Astrocyte (in vitro differentiated cells and primary cell): ENCODE results near the gene FILIP1L. TPM values are rescaled to one million over a fixed set of nuclear protein-coding genes. Genes with fewer than 3 reads are reported as not detected.

Source experiments
- DNase-seq: peaks from one replicate; pipeline ENCODE4 v3.0.0-alpha.2; 2010; ENCODE audit warnings: low read depth
- FAIRE-seq: peaks from 2 replicates; lab custom pipeline; 2011; peaks lifted over from hg19 to GRCh38; lab: Jason Lieb, UNC
- H2AFZ ChIP-seq: 2 replicates; pipeline ENCODE4 v1.6.0; 2012; ENCODE audit warnings: low read depth, low read length, inconsistent platforms
- H3K27ac ChIP-seq: 2 replicates; pipeline ENCODE4 v1.5.1; 2011; ENCODE audit warnings: low read depth, low read length, inconsistent platforms
- H3K27me3 ChIP-seq: 2 replicates; pipeline ENCODE4 v1.6.0; 2011; ENCODE audit warnings: low read length, inconsistent platforms; ENCODE audit not compliant: insufficient read depth
- H3K36me3 ChIP-seq: 2 replicates; pipeline ENCODE4 v1.5.1; 2011; ENCODE audit warnings: low read length, inconsistent platforms; ENCODE audit not compliant: insufficient read depth
- H3K4me1 ChIP-seq: 2 replicates; pipeline ENCODE4 v1.5.1; 2011; ENCODE audit warnings: low read length, inconsistent platforms; ENCODE audit not compliant: insufficient read depth
- H3K4me2 ChIP-seq: 2 replicates; pipeline ENCODE4 v1.6.0; 2012; ENCODE audit warnings: low read length, inconsistent platforms
- H3K4me3 ChIP-seq: 2 replicates; pipeline ENCODE4 v1.5.1; 2011; ENCODE audit warnings: low read depth, mild to moderate bottlenecking, low read length, inconsistent platforms; ENCODE audit not compliant: insufficient read depth
- H3K79me2 ChIP-seq: 2 replicates; pipeline ENCODE4 v1.6.0; 2012; ENCODE audit warnings: mild to moderate bottlenecking, low read length, inconsistent platforms; ENCODE audit not compliant: insufficient read depth
- H3K9ac ChIP-seq: 2 replicates; pipeline ENCODE4 v1.6.0; 2012; ENCODE audit warnings: mild to moderate bottlenecking, low read length, inconsistent platforms
- H3K9me3 ChIP-seq: 2 replicates; pipeline ENCODE4 v1.5.1; 2012; ENCODE audit warnings: low read depth, mild to moderate bottlenecking, low read length, inconsistent platforms; ENCODE audit not compliant: insufficient read depth
- H4K20me1 ChIP-seq: 2 replicates; pipeline ENCODE4 v1.6.0; 2012; ENCODE audit warnings: low read length, inconsistent platforms; ENCODE audit not compliant: insufficient read depth
- H3K27ac Mint-ChIP-seq: one replicate; pipeline ENCODE4 v1.8.0; 2021; ENCODE audit warnings: mild to moderate bottlenecking, mixed read lengths; ENCODE audit not compliant: unreplicated experiment
- H3K27me3 Mint-ChIP-seq: one replicate; pipeline ENCODE4 v1.8.0; 2021; ENCODE audit warnings: low read depth, mixed read lengths; ENCODE audit not compliant: unreplicated experiment
- H3K36me3 Mint-ChIP-seq: one replicate; pipeline ENCODE4 v1.8.0; 2021; ENCODE audit warnings: low read depth, mixed read lengths; ENCODE audit not compliant: unreplicated experiment
- H3K4me1 Mint-ChIP-seq: one replicate; pipeline ENCODE4 v1.8.0; 2021; ENCODE audit warnings: low read depth, mixed read lengths; ENCODE audit not compliant: unreplicated experiment
- H3K4me3 Mint-ChIP-seq: one replicate; pipeline ENCODE4 v1.8.0; 2021; ENCODE audit warnings: mild to moderate bottlenecking, moderate library complexity, mixed read lengths; ENCODE audit not compliant: unreplicated experiment
- H3K9me3 Mint-ChIP-seq: one replicate; pipeline ENCODE4 v1.8.0; 2021; ENCODE audit warnings: mild to moderate bottlenecking, mixed read lengths; ENCODE audit not compliant: unreplicated experiment
- EZH2 ChIP-seq: IDR thresholded peaks from 2 replicates; pipeline ENCODE4 v1.6.1; 2012; ENCODE audit warnings: mild to moderate bottlenecking, low read length, inconsistent platforms; ENCODE audit not compliant: insufficient read depth
- total RNA-seq: library from RNA; stranded (reverse); gene quantifications from 2 replicates; pipeline ENCODE4 v1.2.1, GENCODE V29; 2021
- TF ChIP-seq, protein P1 (sequence below): IDR thresholded peaks from 2 replicates; pipeline ENCODE4 v1.5.1; 2011; ENCODE audit warnings: low read depth, mild to moderate bottlenecking, inconsistent platforms, low read length, moderate library complexity; ENCODE audit not compliant: insufficient read depth

The FILIP1L gene
- total RNA-seq, 1 donor from 2014 or later, result 209 TPM

- H3K27me3 Mint-ChIP-seq, result peaks cover 10% of the 10 kb centered on the region
- no peak for FAIRE-seq
- H3K4me3 ChIP-seq, result no peak overlapping the region
- no peaks in the 10 kb centered on the region for H3K36me3 ChIP-seq
- H3K9me3 ChIP-seq, result no peaks in the 10 kb centered on the region
- no peak overlapping the region for H3K9ac ChIP-seq
- H3K4me2 ChIP-seq, result no peak overlapping the region
- no peak overlapping the region for H2AFZ ChIP-seq
- TF ChIP-seq EZH2, result no peak
- TF ChIP-seq, protein P1, sequence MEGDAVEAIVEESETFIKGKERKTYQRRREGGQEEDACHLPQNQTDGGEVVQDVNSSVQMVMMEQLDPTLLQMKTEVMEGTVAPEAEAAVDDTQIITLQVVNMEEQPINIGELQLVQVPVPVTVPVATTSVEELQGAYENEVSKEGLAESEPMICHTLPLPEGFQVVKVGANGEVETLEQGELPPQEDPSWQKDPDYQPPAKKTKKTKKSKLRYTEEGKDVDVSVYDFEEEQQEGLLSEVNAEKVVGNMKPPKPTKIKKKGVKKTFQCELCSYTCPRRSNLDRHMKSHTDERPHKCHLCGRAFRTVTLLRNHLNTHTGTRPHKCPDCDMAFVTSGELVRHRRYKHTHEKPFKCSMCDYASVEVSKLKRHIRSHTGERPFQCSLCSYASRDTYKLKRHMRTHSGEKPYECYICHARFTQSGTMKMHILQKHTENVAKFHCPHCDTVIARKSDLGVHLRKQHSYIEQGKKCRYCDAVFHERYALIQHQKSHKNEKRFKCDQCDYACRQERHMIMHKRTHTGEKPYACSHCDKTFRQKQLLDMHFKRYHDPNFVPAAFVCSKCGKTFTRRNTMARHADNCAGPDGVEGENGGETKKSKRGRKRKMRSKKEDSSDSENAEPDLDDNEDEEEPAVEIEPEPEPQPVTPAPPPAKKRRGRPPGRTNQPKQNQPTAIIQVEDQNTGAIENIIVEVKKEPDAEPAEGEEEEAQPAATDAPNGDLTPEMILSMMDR, result no peak
- no peaks in the 10 kb centered on the region for H3K79me2 ChIP-seq
- no peak for DNase-seq
- no peak overlapping the region for H3K4me3 Mint-ChIP-seq
- H3K4me1 Mint-ChIP-seq, result no peaks in the 10 kb centered on the region
- H3K27ac ChIP-seq, result no peak overlapping the region
- no peaks in the 10 kb centered on the region for H3K27me3 ChIP-seq
- no peaks in the 10 kb centered on the region for H3K4me1 ChIP-seq
- peaks cover 3% of the 10 kb centered on the region for H3K9me3 Mint-ChIP-seq
- H3K36me3 Mint-ChIP-seq, result peaks cover 4% of the 10 kb centered on the region
- H4K20me1 ChIP-seq, result no peaks in the 10 kb centered on the region
- H3K27ac Mint-ChIP-seq, result no peak overlapping the region
Observed at GRCh38 chr3:99810403-99810802, 303.9 kb downstream of the FILIP1L start.

DNA sequence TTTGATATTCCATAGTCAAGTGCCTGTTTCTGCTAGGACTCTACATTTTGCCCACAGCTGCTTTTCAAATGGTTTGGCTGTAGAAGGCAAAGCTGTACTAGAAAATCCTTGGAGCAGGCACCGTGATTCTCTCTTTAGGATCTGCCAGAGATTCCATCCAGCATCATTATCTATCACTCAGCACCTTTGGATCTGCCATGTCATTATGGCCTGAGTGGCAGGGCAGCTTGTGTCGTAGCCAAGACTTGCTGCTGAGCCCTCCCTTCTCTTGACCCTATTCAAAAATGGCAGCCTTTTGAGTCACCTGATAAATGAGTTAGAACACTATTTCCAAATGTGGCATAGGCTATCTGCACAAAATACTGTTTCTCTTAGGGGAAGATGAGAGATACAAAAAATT is 304.7 kb downstream of the FILIP1L start:
- no peak overlapping the region for H3K4me3 ChIP-seq
- H3K27me3 ChIP-seq, result no peaks in the 10 kb centered on the region
- peaks cover 4% of the 10 kb centered on the region for H3K36me3 Mint-ChIP-seq
- H3K27me3 Mint-ChIP-seq, result peaks cover 10% of the 10 kb centered on the region
- no peak overlapping the region for H2AFZ ChIP-seq
- no peaks in the 10 kb centered on the region for H3K4me1 Mint-ChIP-seq
- no peak overlapping the region for H3K9ac ChIP-seq
- no peaks in the 10 kb centered on the region for H4K20me1 ChIP-seq
- H3K9me3 Mint-ChIP-seq, result peaks cover 6% of the 10 kb centered on the region
- no peak overlapping the region for H3K4me2 ChIP-seq
- peaks cover 8% of the 10 kb centered on the region for H3K9me3 ChIP-seq
- H3K36me3 ChIP-seq, result no peaks in the 10 kb centered on the region
- no peaks in the 10 kb centered on the region for H3K4me1 ChIP-seq
- H3K27ac ChIP-seq, result no peak overlapping the region
- no peak overlapping the region for H3K27ac Mint-ChIP-seq
- DNase-seq, result no peak
- no peaks in the 10 kb centered on the region for H3K79me2 ChIP-seq
- H3K4me3 Mint-ChIP-seq, result no peak overlapping the region
- FAIRE-seq, result no peak
- TF ChIP-seq EZH2, result no peak
- TF ChIP-seq, protein P1, result no peak

DNA sequence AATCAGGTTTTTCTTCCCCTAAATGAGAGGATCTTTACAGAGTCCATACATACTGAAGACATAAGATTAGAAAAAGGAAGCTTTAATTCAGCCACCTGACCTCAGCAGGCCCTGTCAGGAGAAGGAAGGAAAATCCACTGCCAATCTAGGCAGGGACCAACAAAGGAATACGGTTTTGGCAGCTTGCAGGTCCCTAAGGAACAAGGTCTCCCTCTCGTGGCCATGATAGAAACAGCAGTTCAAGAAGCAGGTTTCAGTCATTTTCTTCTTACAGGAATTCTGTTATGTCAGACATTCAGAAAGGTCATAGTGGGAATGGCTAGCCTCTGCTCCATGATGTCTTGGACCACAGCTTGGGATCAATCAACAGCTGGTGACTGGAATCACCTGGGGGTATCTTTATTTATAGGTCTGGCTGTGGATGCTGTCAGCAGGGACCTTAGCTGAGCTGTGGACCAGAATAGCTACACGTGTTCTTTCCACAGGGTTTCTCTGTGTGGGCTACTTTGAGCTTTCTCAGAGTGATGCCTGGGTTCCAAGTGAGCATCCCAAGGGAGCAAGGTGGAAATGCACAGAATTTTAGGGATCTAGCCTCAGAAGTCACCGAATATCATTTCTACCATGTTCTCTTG is 306.0 kb downstream of the FILIP1L start:
- Mint-ChIP-seq H3K4me1 (no peaks in the 10 kb centered on the region), H3K4me3 (no peak overlapping the region), H3K27ac (no peak overlapping the region), H3K9me3 (peaks cover 12% of the 10 kb centered on the region), H3K27me3 (peaks cover 7% of the 10 kb centered on the region), H3K36me3 (peaks cover 8% of the 10 kb centered on the region)
- no peak overlapping the region for H3K4me3 ChIP-seq
- no peak overlapping the region for H2AFZ ChIP-seq
- no peaks in the 10 kb centered on the region for H4K20me1 ChIP-seq
- H3K36me3 ChIP-seq, result no peaks in the 10 kb centered on the region
- no peak for TF ChIP-seq EZH2
- TF ChIP-seq, protein P1, result peak; percentile 94
- no peak overlapping the region for H3K4me2 ChIP-seq
- H3K79me2 ChIP-seq, result no peaks in the 10 kb centered on the region
- H3K27me3 ChIP-seq, result no peaks in the 10 kb centered on the region
- no peak overlapping the region for H3K27ac ChIP-seq
- FAIRE-seq, result peak; percentile 81
- peaks cover 8% of the 10 kb centered on the region for H3K9me3 ChIP-seq
- peak; percentile 68 for DNase-seq
- H3K4me1 ChIP-seq, result no peaks in the 10 kb centered on the region
- H3K9ac ChIP-seq, result no peak overlapping the region
